Uterus (tissue), 2 donors: ENCODE results near the gene ADD2.

Experiments
- POLR2A ChIP-seq, 2 donors: fragments of 450-650 bp; IDR thresholded peaks; one replicate each; pipeline ENCODE4 v1.6.1; 2016; ENCODE audit warnings: antibody characterized with exemption in 2 of 2, mild to moderate bottlenecking in 1 of 2, moderate library complexity in 1 of 2
- TF ChIP-seq, protein P1 (sequence below), 4 experiments: fragments of 200-600 bp in 2 of 4; fragments of 450-650 bp in 2 of 4; sonication (generic) in 2 of 4; IDR thresholded peaks; one replicate each; pipeline ENCODE4 v1.5.1; 2016 to 2019; ENCODE audit warnings: antibody characterized with exemption in 4 of 4, mild to moderate bottlenecking in 2 of 4, moderate library complexity in 1 of 4

DNA sequence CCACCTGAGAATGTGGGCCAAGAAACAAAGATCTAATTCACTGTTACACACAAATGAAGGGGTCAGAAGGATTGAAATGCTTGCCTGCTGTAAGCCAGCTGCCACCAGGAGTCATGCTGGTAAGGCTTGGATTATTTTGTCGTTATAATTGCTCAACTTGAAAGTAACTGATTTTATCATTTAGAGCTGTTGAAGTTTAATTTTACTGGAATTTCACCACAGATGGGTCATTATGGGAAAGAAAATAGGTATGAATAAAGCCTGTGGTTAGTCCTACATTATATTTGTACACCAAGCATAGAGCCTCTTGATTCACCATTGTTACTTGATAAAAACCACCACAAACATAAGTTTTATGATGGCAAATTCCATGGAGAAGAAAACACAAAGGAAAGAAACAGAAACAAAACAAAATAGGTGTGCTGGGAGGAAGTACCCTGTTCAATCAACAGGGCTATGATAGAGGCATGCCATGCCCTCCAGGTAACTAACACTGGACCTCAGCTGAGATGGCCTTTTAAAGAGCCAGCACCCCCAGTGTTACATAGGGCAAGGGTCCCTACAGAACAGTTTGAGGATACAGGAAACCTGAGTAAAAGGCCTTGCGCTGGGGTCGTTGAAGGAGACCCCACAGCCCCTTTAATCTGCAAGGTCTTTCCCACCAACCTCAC lies 49.4 kb upstream of the ADD2 start:
- TF ChIP-seq, protein P1, sequence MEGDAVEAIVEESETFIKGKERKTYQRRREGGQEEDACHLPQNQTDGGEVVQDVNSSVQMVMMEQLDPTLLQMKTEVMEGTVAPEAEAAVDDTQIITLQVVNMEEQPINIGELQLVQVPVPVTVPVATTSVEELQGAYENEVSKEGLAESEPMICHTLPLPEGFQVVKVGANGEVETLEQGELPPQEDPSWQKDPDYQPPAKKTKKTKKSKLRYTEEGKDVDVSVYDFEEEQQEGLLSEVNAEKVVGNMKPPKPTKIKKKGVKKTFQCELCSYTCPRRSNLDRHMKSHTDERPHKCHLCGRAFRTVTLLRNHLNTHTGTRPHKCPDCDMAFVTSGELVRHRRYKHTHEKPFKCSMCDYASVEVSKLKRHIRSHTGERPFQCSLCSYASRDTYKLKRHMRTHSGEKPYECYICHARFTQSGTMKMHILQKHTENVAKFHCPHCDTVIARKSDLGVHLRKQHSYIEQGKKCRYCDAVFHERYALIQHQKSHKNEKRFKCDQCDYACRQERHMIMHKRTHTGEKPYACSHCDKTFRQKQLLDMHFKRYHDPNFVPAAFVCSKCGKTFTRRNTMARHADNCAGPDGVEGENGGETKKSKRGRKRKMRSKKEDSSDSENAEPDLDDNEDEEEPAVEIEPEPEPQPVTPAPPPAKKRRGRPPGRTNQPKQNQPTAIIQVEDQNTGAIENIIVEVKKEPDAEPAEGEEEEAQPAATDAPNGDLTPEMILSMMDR (IDR thresholded peaks at IDR 0.05) = no peak
- no peak for TF ChIP-seq POLR2A (IDR thresholded peaks at IDR 0.05)
